ENCODE measurements around the gene BPIFB1.

The BPIFB1 gene, protein sequence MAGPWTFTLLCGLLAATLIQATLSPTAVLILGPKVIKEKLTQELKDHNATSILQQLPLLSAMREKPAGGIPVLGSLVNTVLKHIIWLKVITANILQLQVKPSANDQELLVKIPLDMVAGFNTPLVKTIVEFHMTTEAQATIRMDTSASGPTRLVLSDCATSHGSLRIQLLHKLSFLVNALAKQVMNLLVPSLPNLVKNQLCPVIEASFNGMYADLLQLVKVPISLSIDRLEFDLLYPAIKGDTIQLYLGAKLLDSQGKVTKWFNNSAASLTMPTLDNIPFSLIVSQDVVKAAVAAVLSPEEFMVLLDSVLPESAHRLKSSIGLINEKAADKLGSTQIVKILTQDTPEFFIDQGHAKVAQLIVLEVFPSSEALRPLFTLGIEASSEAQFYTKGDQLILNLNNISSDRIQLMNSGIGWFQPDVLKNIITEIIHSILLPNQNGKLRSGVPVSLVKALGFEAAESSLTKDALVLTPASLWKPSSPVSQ

DNA sequence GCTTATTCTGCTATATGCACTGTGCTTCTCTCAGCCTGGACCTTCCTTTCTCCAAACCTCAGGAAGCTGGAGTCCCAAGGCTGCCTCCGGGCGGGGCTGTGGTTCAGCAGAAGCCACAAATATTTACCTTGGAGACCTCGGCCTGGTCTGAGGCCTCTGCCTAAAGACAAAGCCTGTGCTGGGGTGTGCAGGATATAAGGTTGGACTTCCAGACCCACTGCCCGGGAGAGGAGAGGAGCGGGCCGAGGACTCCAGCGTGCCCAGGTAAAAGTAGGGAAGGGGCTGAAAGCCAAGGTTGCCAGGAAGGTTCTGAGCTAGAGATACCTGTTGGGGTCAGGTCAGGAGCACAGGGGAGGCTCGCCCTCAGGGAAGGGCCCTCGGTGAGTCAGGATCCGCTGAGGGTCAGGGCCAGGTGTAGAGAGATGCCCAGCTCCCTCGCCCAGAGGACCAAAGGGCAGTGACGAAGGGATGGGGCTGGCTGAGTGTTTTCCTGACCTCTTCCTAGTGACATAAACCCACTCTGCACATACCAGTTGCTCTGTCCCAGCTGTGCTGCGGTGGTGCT is at the start of gene BPIFB1:
BPIFB1 (plus strand) TSS at position 224 of the 565 bp plus-strand sequence. CDS start 2,860 bp downstream, outside the sequence.
- H3K27me3 ChIP-seq (replicated peaks; ENCODE audit: control insufficient read depth, insufficient read depth, low read length) = peaks cover 2% of the 10 kb centered on the region
- TF ChIP-seq, protein P1, sequence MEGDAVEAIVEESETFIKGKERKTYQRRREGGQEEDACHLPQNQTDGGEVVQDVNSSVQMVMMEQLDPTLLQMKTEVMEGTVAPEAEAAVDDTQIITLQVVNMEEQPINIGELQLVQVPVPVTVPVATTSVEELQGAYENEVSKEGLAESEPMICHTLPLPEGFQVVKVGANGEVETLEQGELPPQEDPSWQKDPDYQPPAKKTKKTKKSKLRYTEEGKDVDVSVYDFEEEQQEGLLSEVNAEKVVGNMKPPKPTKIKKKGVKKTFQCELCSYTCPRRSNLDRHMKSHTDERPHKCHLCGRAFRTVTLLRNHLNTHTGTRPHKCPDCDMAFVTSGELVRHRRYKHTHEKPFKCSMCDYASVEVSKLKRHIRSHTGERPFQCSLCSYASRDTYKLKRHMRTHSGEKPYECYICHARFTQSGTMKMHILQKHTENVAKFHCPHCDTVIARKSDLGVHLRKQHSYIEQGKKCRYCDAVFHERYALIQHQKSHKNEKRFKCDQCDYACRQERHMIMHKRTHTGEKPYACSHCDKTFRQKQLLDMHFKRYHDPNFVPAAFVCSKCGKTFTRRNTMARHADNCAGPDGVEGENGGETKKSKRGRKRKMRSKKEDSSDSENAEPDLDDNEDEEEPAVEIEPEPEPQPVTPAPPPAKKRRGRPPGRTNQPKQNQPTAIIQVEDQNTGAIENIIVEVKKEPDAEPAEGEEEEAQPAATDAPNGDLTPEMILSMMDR (IDR thresholded peaks at IDR 0.05; ENCODE audit: insufficient read depth, low read length, poor library complexity, severe bottlenecking) = no peak
- no peak for DNase-seq (ENCODE audit: extremely low read depth, insufficient read length)
- H3K36me3 ChIP-seq (ENCODE audit: control insufficient read depth, insufficient read depth, low read length) = no peaks in the 10 kb centered on the region
- H3K4me3 ChIP-seq (replicated peaks; ENCODE audit: low read depth, low read length) = no peak within 1 kb of the TSS

DNA sequence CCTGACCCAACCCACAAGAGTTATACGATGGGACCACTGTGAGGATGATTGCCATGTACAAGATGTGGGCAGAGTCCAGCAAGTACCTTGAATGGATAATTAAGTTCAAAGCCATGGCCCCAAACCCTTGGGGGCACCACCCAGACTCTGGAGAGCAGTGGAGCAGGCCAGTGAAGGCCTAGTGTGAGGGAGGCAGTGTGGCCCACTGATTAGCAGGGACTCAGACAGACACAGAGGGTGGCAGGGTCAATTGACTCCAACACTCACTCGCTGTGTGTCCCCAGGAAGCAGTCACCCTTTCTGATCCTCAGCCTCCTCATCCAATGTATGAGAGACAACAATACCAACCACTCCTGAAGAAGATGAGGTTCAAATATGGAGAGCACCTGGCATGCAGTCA is 49.0 kb upstream of the BPIFB1 start:
- H3K36me3 ChIP-seq (ENCODE audit: control insufficient read depth, insufficient read depth, low read length) = no peaks in the 10 kb centered on the region
- H3K4me3 ChIP-seq (replicated peaks; ENCODE audit: low read depth, low read length) = no peak overlapping the region
- no peak for DNase-seq (ENCODE audit: extremely low read depth, insufficient read length)
- no peaks in the 10 kb centered on the region; the same call in none of the 2 replicates for H3K27me3 ChIP-seq (replicated peaks; ENCODE audit: control insufficient read depth, insufficient read depth, low read length)
- TF ChIP-seq, protein P1 (IDR thresholded peaks at IDR 0.05; ENCODE audit: insufficient read depth, low read length, poor library complexity, severe bottlenecking) = no peak

DNA sequence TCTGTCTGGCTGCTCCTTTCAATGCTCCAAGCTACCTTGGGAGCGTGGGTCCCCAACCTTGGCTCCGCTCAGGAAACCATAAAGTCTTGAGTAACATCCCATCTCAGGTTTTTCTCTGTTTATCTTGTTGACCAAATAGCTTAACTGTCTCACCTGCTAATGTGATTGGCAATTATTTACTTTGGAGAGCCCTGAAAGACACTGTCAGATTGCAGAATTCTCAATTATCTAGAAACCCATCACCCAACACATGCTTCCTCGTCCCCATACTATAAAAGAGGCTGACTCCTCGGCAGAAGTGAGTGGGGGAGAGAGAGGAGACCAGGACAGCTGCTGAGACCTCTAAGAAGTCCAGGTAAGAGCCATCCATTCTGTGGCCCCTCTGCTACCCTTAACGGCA is 47.3 kb upstream of the BPIFB1 start, which contains the start of gene BPIFA1:
BPIFA1 (plus strand) TSS at position 301 of the 400 bp plus-strand sequence. CDS start 1,716 bp downstream, outside the sequence.
- TF ChIP-seq, protein P1 (IDR thresholded peaks at IDR 0.05; ENCODE audit: insufficient read depth, low read length, poor library complexity, severe bottlenecking) = no peak
- Histone ChIP-seq H3K36me3 (ENCODE audit: control insufficient read depth, insufficient read depth, low read length) (no peaks in the 10 kb centered on the region), H3K4me3 (replicated peaks; ENCODE audit: low read depth, low read length) (no peak within 1 kb of the TSS), H3K27me3 (replicated peaks; ENCODE audit: control insufficient read depth, insufficient read depth, low read length) (no peaks in the 10 kb centered on the region; the same call in none of the 2 replicates)
- DNase-seq (ENCODE audit: extremely low read depth, insufficient read length) = no peak

DNA sequence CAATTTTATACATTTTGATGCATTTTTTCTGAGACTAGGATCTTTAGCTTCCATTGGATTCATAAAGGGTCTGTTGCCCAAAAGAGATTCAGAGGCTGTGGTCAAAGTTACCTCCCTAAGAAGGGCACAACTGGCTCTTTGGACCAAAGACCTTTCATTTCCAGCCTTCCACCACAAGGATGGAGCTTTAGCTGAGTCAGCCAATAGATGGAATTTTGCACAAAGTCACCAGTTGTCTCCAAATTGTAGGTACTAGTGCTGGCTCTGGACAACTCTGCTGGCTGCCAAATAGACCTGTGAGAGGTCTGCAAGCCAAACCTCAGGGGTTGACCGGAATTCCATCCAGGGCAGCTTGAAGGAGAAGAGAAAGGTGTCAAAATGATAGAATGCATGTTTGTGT is 46.7 kb upstream of the BPIFB1 start:
- DNase-seq (ENCODE audit: extremely low read depth, insufficient read length) = no peak
- H3K4me3 ChIP-seq (replicated peaks; ENCODE audit: low read depth, low read length) = no peak overlapping the region
- TF ChIP-seq, protein P1 (IDR thresholded peaks at IDR 0.05; ENCODE audit: insufficient read depth, low read length, poor library complexity, severe bottlenecking) = no peak
- no peaks in the 10 kb centered on the region for H3K36me3 ChIP-seq (ENCODE audit: control insufficient read depth, insufficient read depth, low read length)
- H3K27me3 ChIP-seq (replicated peaks; ENCODE audit: control insufficient read depth, insufficient read depth, low read length) = no peaks in the 10 kb centered on the region; the same call in none of the 2 replicates

DNA sequence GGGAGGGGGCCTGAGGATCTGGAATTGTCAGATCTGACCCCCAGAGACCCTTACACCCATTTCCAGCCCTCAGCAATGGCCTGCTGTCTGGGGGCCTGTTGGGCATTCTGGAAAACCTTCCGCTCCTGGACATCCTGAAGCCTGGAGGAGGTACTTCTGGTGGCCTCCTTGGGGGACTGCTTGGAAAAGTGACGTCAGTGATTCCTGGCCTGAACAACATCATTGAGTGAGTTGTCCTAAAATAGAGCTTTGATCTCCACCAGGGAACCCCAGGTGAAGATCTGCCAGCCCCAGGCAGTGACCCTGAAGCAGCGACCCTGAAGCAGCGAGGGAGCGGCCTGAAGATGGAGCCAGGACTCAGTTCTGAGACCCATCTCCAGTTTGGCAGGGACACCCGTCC is 45.0 kb upstream of the BPIFB1 start:
- Histone ChIP-seq H3K36me3 (ENCODE audit: control insufficient read depth, insufficient read depth, low read length) (no peaks in the 10 kb centered on the region), H3K27me3 (replicated peaks; ENCODE audit: control insufficient read depth, insufficient read depth, low read length) (no peaks in the 10 kb centered on the region; the same call in 1 of the 2 replicates), H3K4me3 (replicated peaks; ENCODE audit: low read depth, low read length) (no peak overlapping the region)
- TF ChIP-seq, protein P1 (IDR thresholded peaks at IDR 0.05; ENCODE audit: insufficient read depth, low read length, poor library complexity, severe bottlenecking) = no peak
- DNase-seq (ENCODE audit: extremely low read depth, insufficient read length) = no peak
